Measurements from ENCODE around the gene NHS. TPM values are rescaled to one million over a fixed set of nuclear protein-coding genes. Genes with fewer than 3 reads are reported as not detected.

Gene NHS
- total RNA-seq, 4 donors from 2014 or later, result 2.4 to 5.4 (median 4.0) TPM

DNA sequence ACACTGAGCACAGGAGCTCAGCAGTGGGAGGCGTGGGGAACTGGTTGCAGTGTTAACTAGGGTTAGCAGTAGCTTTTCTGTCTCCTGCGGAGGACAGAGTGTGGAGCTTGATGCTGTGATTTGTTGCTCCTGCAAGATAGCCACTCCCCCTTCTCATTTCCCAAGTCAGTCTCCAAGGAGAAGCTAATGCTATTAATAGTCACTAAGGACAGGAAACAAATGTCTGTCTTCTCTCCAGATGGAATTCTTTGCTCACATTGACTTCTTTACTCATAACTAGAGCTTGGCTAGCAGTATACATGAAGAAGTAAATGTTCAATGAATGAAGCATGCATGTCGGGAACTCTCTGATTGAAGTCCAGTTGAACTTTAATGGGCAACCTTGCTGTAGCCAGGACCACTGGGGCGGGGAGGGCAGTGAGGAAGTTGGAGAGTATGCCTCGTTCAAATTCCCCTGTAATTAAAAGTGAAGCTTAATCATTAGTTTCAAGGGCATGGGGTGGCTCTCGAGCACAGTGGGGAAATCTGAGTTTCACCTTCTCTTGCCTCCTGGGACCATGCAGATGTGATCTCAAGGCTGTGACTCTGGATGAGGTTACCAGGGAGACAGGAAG, 205.6 kb downstream of the NHS start:
- H3K4me3 ChIP-seq (ENCODE audit: low read depth, poor library complexity, severe bottlenecking), result no peak overlapping the region
- 54 to 68% methylated on average over 6 of the region's 6 CpGs for WGBS, 2 donors
- TF ChIP-seq POLR2A (IDR thresholded peaks at IDR 0.05) (no peak), CTCF (IDR thresholded peaks at IDR 0.05) (no peak)
- DNase-seq (ENCODE audit: low spot score in 2 of 2), result no peak
- intact Hi-C loops (cut with DNase I; ENCODE audit: low total_unique reads), result no loop called here

DNA sequence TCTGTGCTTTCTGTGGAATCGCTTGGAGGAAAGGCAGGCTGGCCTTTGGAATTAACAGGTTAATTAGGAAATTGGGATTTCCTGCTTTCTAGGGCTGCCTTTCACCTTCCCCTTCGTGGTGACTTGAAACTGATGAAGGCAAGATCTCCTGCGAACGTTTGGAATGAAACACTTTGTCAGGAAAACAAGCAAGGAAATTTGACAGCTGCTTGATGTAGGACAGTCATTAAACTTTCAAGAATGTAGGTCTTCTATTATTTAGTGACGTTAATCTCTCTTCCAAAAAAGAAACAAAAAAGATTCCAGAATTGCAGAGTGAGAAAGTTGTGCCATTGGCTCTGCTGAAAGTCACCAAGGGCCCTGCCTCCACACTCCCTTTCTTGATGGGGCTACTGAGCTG, 206.6 kb downstream of the NHS start:
- intact Hi-C loops (cut with DNase I; ENCODE audit: low total_unique reads), result no loop called here
- no peak overlapping the region for H3K4me3 ChIP-seq (ENCODE audit: low read depth, poor library complexity, severe bottlenecking)
- no peak for DNase-seq (ENCODE audit: low spot score in 2 of 2)
- WGBS, 2 donors, result 50 to 60% methylated on average over 5 of the region's 5 CpGs
- TF ChIP-seq CTCF (IDR thresholded peaks at IDR 0.05), result no peak
- TF ChIP-seq POLR2A (IDR thresholded peaks at IDR 0.05), result no peak

- DNase-seq (ENCODE audit: low spot score in 2 of 2), result no peak
- intact Hi-C loops (cut with DNase I; ENCODE audit: low total_unique reads), result no loop called here
- 37 to 46% methylated on average over 4 of the region's 4 CpGs for WGBS, 2 donors
- TF ChIP-seq POLR2A (IDR thresholded peaks at IDR 0.05) (no peak), CTCF (IDR thresholded peaks at IDR 0.05) (no peak)
- H3K4me3 ChIP-seq (ENCODE audit: low read depth, poor library complexity, severe bottlenecking), result no peak overlapping the region
Measured at GRCh38 chrX:17584248-17584681, 209.3 kb downstream of the NHS start.

DNA sequence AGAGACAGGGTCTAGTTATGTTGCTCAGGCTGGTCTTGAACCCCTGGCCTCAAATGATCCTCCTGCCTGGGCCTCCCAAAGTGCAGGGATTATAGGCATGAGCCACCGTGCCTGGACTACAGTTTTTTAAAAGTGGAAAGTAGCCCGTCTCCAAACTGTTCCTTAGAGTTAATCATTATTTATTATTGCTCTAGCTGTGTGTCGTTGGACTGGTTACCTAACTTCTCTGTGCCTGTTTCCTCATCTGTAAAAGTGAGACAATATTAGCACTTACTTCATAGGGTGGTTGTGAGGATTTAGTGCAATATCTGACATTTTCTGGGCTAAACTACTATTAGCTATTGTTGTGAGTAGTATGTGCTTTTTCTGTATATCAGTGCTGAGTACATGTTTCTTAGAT, 210.0 kb downstream of the NHS start:
- no peak for DNase-seq (ENCODE audit: low spot score in 2 of 2)
- intact Hi-C loops (cut with DNase I; ENCODE audit: low total_unique reads), result no loop called here
- WGBS, 2 donors, result 85 to 95% methylated on average over 3 of the region's 3 CpGs
- no peak overlapping the region for H3K4me3 ChIP-seq (ENCODE audit: low read depth, poor library complexity, severe bottlenecking)
- TF ChIP-seq CTCF (IDR thresholded peaks at IDR 0.05), result no peak
- TF ChIP-seq POLR2A (IDR thresholded peaks at IDR 0.05), result no peak

GRCh38 chrX:17587366-17587765, 212.4 kb downstream of the NHS start:
- WGBS, 2 donors, result 74 to 93% methylated on average over 6 of the region's 6 CpGs
- intact Hi-C loops (cut with DNase I; ENCODE audit: low total_unique reads), result no loop called here
- no peak overlapping the region for H3K4me3 ChIP-seq (ENCODE audit: low read depth, poor library complexity, severe bottlenecking)
- TF ChIP-seq POLR2A (IDR thresholded peaks at IDR 0.05) (no peak), CTCF (IDR thresholded peaks at IDR 0.05) (no peak)
- DNase-seq (ENCODE audit: low spot score in 2 of 2), result no peak

- DNase-seq (ENCODE audit: low spot score in 2 of 2), result no peak
- TF ChIP-seq POLR2A (IDR thresholded peaks at IDR 0.05), result no peak
- TF ChIP-seq CTCF (IDR thresholded peaks at IDR 0.05), result no peak
- no peak overlapping the region for H3K4me3 ChIP-seq (ENCODE audit: low read depth, poor library complexity, severe bottlenecking)
- 65 to 82% methylated on average over 3 of the region's 3 CpGs for WGBS, 2 donors
- intact Hi-C loops (cut with DNase I; ENCODE audit: low total_unique reads), result no loop called here
Measured at GRCh38 chrX:17588303-17588702, 213.3 kb downstream of the NHS start.
